Measurements from ENCODE around the gene OR6S1. TPM values are rescaled to one million over a fixed set of nuclear protein-coding genes. Genes with fewer than 3 reads are reported as not detected.

OR6S1 gene
- total and polyA plus RNA-seq, 10 of the 15 experiments (the other 5 are each of a cell fraction or from before 2014, with no cell fraction given) = 0.22 to 0.67 (median 0.43) TPM; not detected in 4

DNA sequence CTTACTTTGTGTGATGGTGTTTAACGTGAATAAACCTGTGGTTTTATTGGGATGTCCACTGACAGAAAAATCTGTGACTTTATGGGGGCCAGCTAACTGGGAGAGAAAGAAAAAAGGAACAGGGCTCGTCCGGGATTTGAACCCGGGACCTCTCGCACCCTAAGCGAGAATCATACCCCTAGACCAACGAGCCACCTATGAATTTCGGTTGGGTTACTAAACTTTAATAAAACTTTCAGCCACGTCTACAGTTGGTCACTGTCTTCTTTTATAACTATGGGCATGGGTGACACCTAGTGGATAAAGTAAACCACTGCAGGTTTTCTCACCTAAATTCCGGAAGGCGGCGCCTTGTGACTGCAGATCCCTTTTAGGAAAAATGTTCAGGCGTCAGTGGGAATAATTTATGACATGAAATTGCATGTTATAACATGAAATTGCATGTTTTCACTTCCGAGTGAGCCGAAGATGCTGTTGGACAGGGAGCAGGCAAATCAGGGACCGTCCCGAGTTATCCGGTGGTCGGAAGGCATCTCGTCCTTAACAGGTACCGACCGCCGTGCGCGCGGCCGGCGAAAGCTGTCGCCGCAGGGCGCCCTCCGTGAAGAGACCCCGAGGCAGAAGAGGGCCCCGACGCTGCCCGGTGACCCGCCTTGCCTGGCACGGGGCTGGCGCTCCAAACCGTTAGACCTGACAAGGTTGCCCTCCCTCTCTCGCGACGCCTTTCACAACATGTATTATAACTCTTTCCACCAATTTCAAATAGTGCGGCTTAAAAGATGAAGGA, 32.1 kb downstream of the OR6S1 start (continued):
- TF ChIP-seq NR2F1 (conservative IDR thresholded peaks at IDR 0.05) (0 out of 2 replicates have a peak, but pooled peaks have one; percentile 29), NBN (IDR thresholded peaks at IDR 0.05) (0 out of 2 replicates have a peak, but pooled peaks have one; percentile 38), FOS (IDR thresholded peaks at IDR 0.05; ENCODE audit: borderline replicate concordance, extremely low read depth, insufficient read length) (no peak), CBX5 (IDR thresholded peaks at IDR 0.05; ENCODE audit: low read depth) (0 out of 2 replicates have a peak, but pooled peaks have one; percentile 49), NRF1 (conservative IDR thresholded peaks at IDR 0.05; ENCODE audit: low read depth, low read length) (no peak), POU2F2 (IDR thresholded peaks at IDR 0.05; ENCODE audit: borderline replicate concordance, low read depth, low read length) (0 out of 3 replicates have a peak, but pooled peaks have one; percentile 33), POLR2AphosphoS5 (IDR thresholded peaks at IDR 0.05; ENCODE audit: low read length) (no peak), SMARCA5 (IDR thresholded peaks at IDR 0.05) (peak; percentile 72; the same call in 1 of the 2 replicates), TARDBP (IDR thresholded peaks at IDR 0.05; ENCODE audit: borderline replicate concordance) (peak; percentile 87; the same call in 1 of the 2 replicates), STAT1 (conservative IDR thresholded peaks at IDR 0.05) (no peak)
- TF ChIP-seq, protein P1, sequence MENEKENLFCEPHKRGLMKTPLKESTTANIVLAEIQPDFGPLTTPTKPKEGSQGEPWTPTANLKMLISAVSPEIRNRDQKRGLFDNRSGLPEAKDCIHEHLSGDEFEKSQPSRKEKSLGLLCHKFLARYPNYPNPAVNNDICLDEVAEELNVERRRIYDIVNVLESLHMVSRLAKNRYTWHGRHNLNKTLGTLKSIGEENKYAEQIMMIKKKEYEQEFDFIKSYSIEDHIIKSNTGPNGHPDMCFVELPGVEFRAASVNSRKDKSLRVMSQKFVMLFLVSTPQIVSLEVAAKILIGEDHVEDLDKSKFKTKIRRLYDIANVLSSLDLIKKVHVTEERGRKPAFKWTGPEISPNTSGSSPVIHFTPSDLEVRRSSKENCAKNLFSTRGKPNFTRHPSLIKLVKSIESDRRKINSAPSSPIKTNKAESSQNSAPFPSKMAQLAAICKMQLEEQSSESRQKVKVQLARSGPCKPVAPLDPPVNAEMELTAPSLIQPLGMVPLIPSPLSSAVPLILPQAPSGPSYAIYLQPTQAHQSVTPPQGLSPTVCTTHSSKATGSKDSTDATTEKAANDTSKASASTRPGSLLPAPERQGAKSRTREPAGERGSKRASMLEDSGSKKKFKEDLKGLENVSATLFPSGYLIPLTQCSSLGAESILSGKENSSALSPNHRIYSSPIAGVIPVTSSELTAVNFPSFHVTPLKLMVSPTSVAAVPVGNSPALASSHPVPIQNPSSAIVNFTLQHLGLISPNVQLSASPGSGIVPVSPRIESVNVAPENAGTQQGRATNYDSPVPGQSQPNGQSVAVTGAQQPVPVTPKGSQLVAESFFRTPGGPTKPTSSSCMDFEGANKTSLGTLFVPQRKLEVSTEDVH (IDR thresholded peaks at IDR 0.05; ENCODE audit: low read depth, partially characterized antibody) = no peak
- TF ChIP-seq, protein P2, sequence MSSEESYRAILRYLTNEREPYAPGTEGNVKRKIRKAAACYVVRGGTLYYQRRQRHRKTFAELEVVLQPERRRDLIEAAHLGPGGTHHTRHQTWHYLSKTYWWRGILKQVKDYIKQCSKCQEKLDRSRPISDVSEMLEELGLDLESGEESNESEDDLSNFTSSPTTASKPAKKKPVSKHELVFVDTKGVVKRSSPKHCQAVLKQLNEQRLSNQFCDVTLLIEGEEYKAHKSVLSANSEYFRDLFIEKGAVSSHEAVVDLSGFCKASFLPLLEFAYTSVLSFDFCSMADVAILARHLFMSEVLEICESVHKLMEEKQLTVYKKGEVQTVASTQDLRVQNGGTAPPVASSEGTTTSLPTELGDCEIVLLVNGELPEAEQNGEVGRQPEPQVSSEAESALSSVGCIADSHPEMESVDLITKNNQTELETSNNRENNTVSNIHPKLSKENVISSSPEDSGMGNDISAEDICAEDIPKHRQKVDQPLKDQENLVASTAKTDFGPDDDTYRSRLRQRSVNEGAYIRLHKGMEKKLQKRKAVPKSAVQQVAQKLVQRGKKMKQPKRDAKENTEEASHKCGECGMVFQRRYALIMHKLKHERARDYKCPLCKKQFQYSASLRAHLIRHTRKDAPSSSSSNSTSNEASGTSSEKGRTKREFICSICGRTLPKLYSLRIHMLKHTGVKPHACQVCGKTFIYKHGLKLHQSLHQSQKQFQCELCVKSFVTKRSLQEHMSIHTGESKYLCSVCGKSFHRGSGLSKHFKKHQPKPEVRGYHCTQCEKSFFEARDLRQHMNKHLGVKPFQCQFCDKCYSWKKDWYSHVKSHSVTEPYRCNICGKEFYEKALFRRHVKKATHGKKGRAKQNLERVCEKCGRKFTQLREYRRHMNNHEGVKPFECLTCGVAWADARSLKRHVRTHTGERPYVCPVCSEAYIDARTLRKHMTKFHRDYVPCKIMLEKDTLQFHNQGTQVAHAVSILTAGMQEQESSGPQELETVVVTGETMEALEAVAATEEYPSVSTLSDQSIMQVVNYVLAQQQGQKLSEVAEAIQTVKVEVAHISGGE (CRISPR knock-in tag; IDR thresholded peaks at IDR 0.05) = no peak
- TF ChIP-seq, protein P3, sequence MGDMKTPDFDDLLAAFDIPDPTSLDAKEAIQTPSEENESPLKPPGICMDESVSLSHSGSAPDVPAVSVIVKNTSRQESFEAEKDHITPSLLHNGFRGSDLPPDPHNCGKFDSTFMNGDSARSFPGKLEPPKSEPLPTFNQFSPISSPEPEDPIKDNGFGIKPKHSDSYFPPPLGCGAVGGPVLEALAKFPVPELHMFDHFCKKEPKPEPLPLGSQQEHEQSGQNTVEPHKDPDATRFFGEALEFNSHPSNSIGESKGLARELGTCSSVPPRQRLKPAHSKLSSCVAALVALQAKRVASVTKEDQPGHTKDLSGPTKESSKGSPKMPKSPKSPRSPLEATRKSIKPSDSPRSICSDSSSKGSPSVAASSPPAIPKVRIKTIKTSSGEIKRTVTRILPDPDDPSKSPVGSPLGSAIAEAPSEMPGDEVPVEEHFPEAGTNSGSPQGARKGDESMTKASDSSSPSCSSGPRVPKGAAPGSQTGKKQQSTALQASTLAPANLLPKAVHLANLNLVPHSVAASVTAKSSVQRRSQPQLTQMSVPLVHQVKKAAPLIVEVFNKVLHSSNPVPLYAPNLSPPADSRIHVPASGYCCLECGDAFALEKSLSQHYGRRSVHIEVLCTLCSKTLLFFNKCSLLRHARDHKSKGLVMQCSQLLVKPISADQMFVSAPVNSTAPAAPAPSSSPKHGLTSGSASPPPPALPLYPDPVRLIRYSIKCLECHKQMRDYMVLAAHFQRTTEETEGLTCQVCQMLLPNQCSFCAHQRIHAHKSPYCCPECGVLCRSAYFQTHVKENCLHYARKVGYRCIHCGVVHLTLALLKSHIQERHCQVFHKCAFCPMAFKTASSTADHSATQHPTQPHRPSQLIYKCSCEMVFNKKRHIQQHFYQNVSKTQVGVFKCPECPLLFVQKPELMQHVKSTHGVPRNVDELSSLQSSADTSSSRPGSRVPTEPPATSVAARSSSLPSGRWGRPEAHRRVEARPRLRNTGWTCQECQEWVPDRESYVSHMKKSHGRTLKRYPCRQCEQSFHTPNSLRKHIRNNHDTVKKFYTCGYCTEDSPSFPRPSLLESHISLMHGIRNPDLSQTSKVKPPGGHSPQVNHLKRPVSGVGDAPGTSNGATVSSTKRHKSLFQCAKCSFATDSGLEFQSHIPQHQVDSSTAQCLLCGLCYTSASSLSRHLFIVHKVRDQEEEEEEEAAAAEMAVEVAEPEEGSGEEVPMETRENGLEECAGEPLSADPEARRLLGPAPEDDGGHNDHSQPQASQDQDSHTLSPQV (IDR thresholded peaks at IDR 0.05) = peak; percentile 92; the same call in 1 of the 2 replicates
- TF ChIP-seq, protein P4, sequence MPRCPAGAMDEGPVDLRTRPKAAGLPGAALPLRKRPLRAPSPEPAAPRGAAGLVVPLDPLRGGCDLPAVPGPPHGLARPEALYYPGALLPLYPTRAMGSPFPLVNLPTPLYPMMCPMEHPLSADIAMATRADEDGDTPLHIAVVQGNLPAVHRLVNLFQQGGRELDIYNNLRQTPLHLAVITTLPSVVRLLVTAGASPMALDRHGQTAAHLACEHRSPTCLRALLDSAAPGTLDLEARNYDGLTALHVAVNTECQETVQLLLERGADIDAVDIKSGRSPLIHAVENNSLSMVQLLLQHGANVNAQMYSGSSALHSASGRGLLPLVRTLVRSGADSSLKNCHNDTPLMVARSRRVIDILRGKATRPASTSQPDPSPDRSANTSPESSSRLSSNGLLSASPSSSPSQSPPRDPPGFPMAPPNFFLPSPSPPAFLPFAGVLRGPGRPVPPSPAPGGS (IDR thresholded peaks at IDR 0.05; ENCODE audit: borderline replicate concordance, insufficient read depth, low read depth, low read length, poor library complexity, severe bottlenecking) = no peak
- TF ChIP-seq, protein P5, sequence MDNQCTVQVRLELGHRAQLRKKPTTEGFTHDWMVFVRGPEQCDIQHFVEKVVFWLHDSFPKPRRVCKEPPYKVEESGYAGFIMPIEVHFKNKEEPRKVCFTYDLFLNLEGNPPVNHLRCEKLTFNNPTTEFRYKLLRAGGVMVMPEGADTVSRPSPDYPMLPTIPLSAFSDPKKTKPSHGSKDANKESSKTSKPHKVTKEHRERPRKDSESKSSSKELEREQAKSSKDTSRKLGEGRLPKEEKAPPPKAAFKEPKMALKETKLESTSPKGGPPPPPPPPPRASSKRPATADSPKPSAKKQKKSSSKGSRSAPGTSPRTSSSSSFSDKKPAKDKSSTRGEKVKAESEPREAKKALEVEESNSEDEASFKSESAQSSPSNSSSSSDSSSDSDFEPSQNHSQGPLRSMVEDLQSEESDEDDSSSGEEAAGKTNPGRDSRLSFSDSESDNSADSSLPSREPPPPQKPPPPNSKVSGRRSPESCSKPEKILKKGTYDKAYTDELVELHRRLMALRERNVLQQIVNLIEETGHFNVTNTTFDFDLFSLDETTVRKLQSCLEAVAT (IDR thresholded peaks at IDR 0.05) = no peak

All from GM12878 (cell line).